Measurements from ENCODE around the gene PCCA. TPM values are rescaled to one million over a fixed set of nuclear protein-coding genes. Genes with fewer than 3 reads are reported as not detected.

PCCA gene
- total RNA-seq, 1 donor from 2014 or later = 66.8 TPM

GRCh38 chr13:100519626-100520025 is 430.7 kb downstream of the PCCA start:
- peaks cover 3% of the 10 kb centered on the region for H3K27me3 Mint-ChIP-seq (ENCODE audit: unreplicated experiment)
- peaks cover 61% of the 10 kb centered on the region for H3K4me1 Mint-ChIP-seq (ENCODE audit: low read depth, unreplicated experiment)
- no peak for DNase-seq
- H3K27ac Mint-ChIP-seq (ENCODE audit: unreplicated experiment) = no peak overlapping the region
- no peaks in the 10 kb centered on the region for H3K36me3 Mint-ChIP-seq (ENCODE audit: unreplicated experiment)
- H3K9me3 Mint-ChIP-seq (ENCODE audit: unreplicated experiment) = peaks cover 5% of the 10 kb centered on the region
- no peak overlapping the region for H3K4me3 Mint-ChIP-seq (ENCODE audit: unreplicated experiment)
- TF ChIP-seq, protein P1, sequence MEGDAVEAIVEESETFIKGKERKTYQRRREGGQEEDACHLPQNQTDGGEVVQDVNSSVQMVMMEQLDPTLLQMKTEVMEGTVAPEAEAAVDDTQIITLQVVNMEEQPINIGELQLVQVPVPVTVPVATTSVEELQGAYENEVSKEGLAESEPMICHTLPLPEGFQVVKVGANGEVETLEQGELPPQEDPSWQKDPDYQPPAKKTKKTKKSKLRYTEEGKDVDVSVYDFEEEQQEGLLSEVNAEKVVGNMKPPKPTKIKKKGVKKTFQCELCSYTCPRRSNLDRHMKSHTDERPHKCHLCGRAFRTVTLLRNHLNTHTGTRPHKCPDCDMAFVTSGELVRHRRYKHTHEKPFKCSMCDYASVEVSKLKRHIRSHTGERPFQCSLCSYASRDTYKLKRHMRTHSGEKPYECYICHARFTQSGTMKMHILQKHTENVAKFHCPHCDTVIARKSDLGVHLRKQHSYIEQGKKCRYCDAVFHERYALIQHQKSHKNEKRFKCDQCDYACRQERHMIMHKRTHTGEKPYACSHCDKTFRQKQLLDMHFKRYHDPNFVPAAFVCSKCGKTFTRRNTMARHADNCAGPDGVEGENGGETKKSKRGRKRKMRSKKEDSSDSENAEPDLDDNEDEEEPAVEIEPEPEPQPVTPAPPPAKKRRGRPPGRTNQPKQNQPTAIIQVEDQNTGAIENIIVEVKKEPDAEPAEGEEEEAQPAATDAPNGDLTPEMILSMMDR (IDR thresholded peaks at IDR 0.05; ENCODE audit: partially characterized antibody, unreplicated experiment) = no peak

GRCh38 chr13:100520936-100521850 is 432.3 kb downstream of the PCCA start:
- H3K36me3 Mint-ChIP-seq (ENCODE audit: unreplicated experiment) = no peaks in the 10 kb centered on the region
- TF ChIP-seq, protein P1 (IDR thresholded peaks at IDR 0.05; ENCODE audit: partially characterized antibody, unreplicated experiment) = no peak
- H3K4me1 Mint-ChIP-seq (ENCODE audit: low read depth, unreplicated experiment) = peaks cover 61% of the 10 kb centered on the region
- H3K9me3 Mint-ChIP-seq (ENCODE audit: unreplicated experiment) = peaks cover 2% of the 10 kb centered on the region
- peaks cover 3% of the 10 kb centered on the region for H3K27me3 Mint-ChIP-seq (ENCODE audit: unreplicated experiment)
- H3K4me3 Mint-ChIP-seq (ENCODE audit: unreplicated experiment) = peak overlapping the region; percentile 64
- DNase-seq = peak; percentile 51
- H3K27ac Mint-ChIP-seq (ENCODE audit: unreplicated experiment) = peak overlapping the region; percentile 93

GRCh38 chr13:100521851-100522617 is 433.1 kb downstream of the PCCA start:
- Mint-ChIP-seq H3K27ac (ENCODE audit: unreplicated experiment) (peak overlapping the region; percentile 93), H3K9me3 (ENCODE audit: unreplicated experiment) (peaks cover 2% of the 10 kb centered on the region), H3K4me3 (ENCODE audit: unreplicated experiment) (peak overlapping the region; percentile 64), H3K4me1 (ENCODE audit: low read depth, unreplicated experiment) (peaks cover 55% of the 10 kb centered on the region), H3K27me3 (ENCODE audit: unreplicated experiment) (peaks cover 3% of the 10 kb centered on the region), H3K36me3 (ENCODE audit: unreplicated experiment) (no peaks in the 10 kb centered on the region)
- TF ChIP-seq, protein P1 (IDR thresholded peaks at IDR 0.05; ENCODE audit: partially characterized antibody, unreplicated experiment) = no peak
- DNase-seq = no peak

DNA sequence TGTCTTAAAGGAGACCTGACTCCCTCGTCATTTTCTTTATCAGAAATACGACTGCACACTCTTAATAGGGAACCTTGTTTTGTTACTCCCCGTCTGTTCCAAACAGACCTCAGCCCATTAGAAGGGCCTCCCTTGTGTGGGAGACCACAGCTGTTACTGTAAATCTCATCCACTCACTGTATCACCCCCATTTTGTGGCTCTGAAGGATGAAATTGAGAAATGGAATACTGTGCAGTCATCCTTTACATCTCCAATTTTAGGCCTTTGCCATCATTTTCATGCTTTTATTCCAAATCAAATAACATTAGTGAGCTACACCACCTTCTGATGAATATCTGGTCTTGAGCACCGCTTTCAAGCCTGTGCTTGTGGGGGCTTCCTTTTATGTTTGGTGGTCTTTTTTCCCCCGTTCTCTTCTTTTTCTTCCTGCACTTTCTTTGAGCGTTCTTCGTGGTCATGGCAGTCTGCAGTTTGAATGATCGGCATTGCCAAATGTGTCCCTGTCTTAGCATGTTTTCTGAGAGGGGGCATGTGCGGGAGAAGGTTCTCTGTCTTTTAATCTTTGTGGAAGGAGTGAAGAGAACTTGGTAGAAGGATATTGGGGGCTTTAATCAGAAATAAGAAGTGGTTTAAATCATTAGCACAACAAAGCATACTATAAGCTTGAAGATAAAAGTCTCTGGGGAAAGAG is 433.9 kb downstream of the PCCA start:
- TF ChIP-seq, protein P1 (IDR thresholded peaks at IDR 0.05; ENCODE audit: partially characterized antibody, unreplicated experiment) = no peak
- Mint-ChIP-seq H3K4me3 (ENCODE audit: unreplicated experiment) (peak overlapping the region; percentile 28), H3K27ac (ENCODE audit: unreplicated experiment) (peak overlapping the region; percentile 93), H3K4me1 (ENCODE audit: low read depth, unreplicated experiment) (peaks cover 49% of the 10 kb centered on the region), H3K27me3 (ENCODE audit: unreplicated experiment) (peaks cover 3% of the 10 kb centered on the region), H3K36me3 (ENCODE audit: unreplicated experiment) (no peaks in the 10 kb centered on the region), H3K9me3 (ENCODE audit: unreplicated experiment) (peaks cover 2% of the 10 kb centered on the region)
- no peak for DNase-seq

Data from glutamatergic neuron (in vitro differentiated cells).